Esophagus (tissue), 2 donors: ENCODE results near the gene ATP8A1. TPM values are rescaled to one million over a fixed set of nuclear protein-coding genes. Genes with fewer than 3 reads are reported as not detected.

Experiments
- H3K27ac ChIP-seq, 2 donors: one replicate each; pipeline ENCODE4 v1.5.1; 2013; ENCODE audit warnings: low read depth in 2 of 2, mild to moderate bottlenecking in 2 of 2, inconsistent platforms in 1 of 2, low read length in 1 of 2, moderate library complexity in 1 of 2
- H3K27me3 ChIP-seq, 2 donors: one replicate each; pipeline ENCODE4 v1.6.1; 2013; ENCODE audit warnings: low read length in 2 of 2, control low read depth in 1 of 2, mild to moderate bottlenecking in 1 of 2; ENCODE audit not compliant: insufficient read depth in 2 of 2, control insufficient read depth in 1 of 2
- H3K36me3 ChIP-seq, 2 donors: one replicate each; pipeline ENCODE4 v1.6.1; 2013; ENCODE audit warnings: low read length in 1 of 2; ENCODE audit not compliant: control insufficient read depth in 2 of 2, insufficient read depth in 2 of 2
- H3K4me1 ChIP-seq, 2 donors: one replicate each; pipeline ENCODE4 v1.6.1; 2013; ENCODE audit warnings: low read length in 1 of 2; ENCODE audit not compliant: control insufficient read depth in 2 of 2, insufficient read depth in 2 of 2
- H3K4me3 ChIP-seq, 2 donors: one replicate each; pipeline ENCODE4 v1.5.1; 2013; ENCODE audit warnings: low read length in 2 of 2, mild to moderate bottlenecking in 2 of 2, low read depth in 1 of 2, moderate library complexity in 1 of 2
- H3K9me3 ChIP-seq, 2 donors: one replicate each; pipeline ENCODE4 v1.6.1; 2013; ENCODE audit warnings: mild to moderate bottlenecking in 2 of 2, low read depth in 1 of 2, low read length in 1 of 2, moderate library complexity in 1 of 2; ENCODE audit not compliant: control insufficient read depth in 2 of 2, insufficient read depth in 1 of 2
- WGBS, 2 donors: extraction: QIAGEN DNeasy Blood & Tissue Kit; methylation state at CpG; one replicate each; pipeline ENCODE4 v1.1.7; 2013; 5-methylcytosine and 5-hydroxymethylcytosine counted together
- polyA plus RNA-seq, 2 donors: library from polyadenylated mRNA; stranded (reverse); fragments of 200-250 nt; gene quantifications; one replicate each; pipeline ENCODE4 v1.2.3, GENCODE V29; 2013
- donor health status: healthy with polysubstance abuse.
- donor health status: Bipolar disorder and iron deficiency.

Gene ATP8A1
- polyA plus RNA-seq, 2 donors, result 1.2 to 2.5 TPM

GRCh38 chr4:42510225-42510624 lies 146.7 kb downstream of the ATP8A1 start:
- H3K27me3 ChIP-seq, result no peaks in the 10 kb centered on the region
- H3K9me3 ChIP-seq, result no peaks in the 10 kb centered on the region
- no peak overlapping the region for H3K4me3 ChIP-seq
- no peak overlapping the region for H3K27ac ChIP-seq
- H3K4me1 ChIP-seq, result no peaks in the 10 kb centered on the region
- no peaks in the 10 kb centered on the region for H3K36me3 ChIP-seq

DNA sequence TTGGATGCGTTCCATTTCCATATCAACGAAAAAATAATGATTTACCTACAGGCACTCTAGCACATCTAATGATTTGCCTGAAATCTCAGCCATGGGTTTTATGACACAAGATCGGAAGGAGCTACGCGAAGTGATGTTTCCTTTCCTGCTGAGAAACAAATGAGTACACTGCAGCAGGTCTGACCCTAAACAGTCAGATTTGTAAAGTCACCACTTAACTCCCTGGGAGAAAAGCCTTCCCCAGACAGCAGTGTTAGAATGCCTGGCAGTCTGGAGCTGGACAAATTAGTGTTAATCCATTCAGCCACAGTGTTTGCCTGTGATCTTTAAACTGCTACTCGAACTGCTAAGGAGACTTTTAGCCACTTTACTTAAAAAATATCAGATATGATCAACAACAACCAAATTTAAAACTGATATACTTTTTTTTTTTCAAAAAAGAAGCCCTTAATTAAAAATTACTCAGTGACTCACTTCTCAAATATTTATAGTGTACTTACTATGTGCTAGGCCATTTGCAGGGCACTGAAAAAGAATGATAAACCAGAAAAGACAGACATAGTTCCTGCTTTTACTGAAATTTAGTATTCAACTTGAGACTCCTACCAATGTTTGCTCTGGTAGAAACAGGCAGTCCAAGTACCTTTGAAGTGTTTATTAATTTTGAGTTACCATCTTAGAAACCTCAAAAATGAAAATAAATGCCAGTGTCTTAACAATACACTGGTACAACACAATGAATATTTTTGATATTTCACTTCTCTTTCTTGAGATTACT lies 155.1 kb downstream of the ATP8A1 start:
- Histone ChIP-seq H3K27me3 (no peaks in the 10 kb centered on the region), H3K27ac (no peak overlapping the region), H3K36me3 (peaks cover 0 to 2% of the 10 kb centered on the region in 2 donors), H3K4me1 (peaks cover 0 to 1% of the 10 kb centered on the region in 2 donors), H3K4me3 (no peak overlapping the region), H3K9me3 (no peaks in the 10 kb centered on the region)
- 76 to 80% methylated on average over 6 of the region's 6 CpGs for WGBS, 2 donors

DNA sequence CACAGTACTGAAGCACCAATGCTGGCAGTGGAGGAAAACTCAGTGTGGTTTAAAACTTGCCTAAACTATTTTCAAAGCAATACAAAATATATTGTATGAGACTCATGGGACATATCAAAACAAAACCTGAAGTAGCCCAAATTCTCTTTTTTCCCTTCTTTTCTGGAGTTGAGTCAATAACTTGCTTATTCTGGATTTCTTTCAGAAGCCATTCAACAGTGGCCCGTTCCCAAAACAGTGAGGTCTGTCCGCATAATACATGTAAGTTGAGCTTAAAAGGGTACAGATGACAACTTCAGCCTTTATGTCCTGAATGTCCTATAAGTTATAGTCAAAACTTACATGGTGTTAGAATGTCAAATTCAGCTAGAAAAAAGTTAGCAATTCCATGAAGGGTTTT lies 158.9 kb downstream of the ATP8A1 start:
- 77 to 86% methylated on average over 2 of the region's 2 CpGs for WGBS, 2 donors
- Histone ChIP-seq H3K4me1 (peaks cover 0 to 1% of the 10 kb centered on the region in 2 donors), H3K4me3 (no peak overlapping the region), H3K9me3 (no peaks in the 10 kb centered on the region), H3K36me3 (peaks cover 0 to 2% of the 10 kb centered on the region in 2 donors), H3K27ac (no peak overlapping the region), H3K27me3 (no peaks in the 10 kb centered on the region)

- peaks cover 0 to 1% of the 10 kb centered on the region in 2 donors for H3K36me3 ChIP-seq
- no peak overlapping the region for H3K27ac ChIP-seq
- H3K4me3 ChIP-seq, result no peak overlapping the region
- WGBS, 2 donors, result 74 to 77% methylated on average over 8 of the region's 8 CpGs
- H3K27me3 ChIP-seq, result no peaks in the 10 kb centered on the region
- peaks cover 0 to 1% of the 10 kb centered on the region in 2 donors for H3K4me1 ChIP-seq
- no peaks in the 10 kb centered on the region for H3K9me3 ChIP-seq
Observed at GRCh38 chr4:42497142-42497910, 159.6 kb downstream of the ATP8A1 start.

- Histone ChIP-seq H3K27me3 (no peaks in the 10 kb centered on the region), H3K36me3 (no peaks in the 10 kb centered on the region), H3K4me1 (peaks cover 0 to 1% of the 10 kb centered on the region in 2 donors), H3K27ac (no peak overlapping the region), H3K4me3 (no peak overlapping the region), H3K9me3 (no peaks in the 10 kb centered on the region)
- 72 to 86% methylated on average over 7 of the region's 7 CpGs for WGBS, 2 donors
Observed at GRCh38 chr4:42492962-42493361, 163.9 kb downstream of the ATP8A1 start.

- no peak overlapping the region for H3K4me3 ChIP-seq
- 91 to 93% methylated on average over 3 of the region's 3 CpGs for whole genome bisulfite sequencing, 2 donors
- no peaks in the 10 kb centered on the region for H3K36me3 ChIP-seq
- H3K27me3 ChIP-seq, result no peaks in the 10 kb centered on the region
- no peak overlapping the region for H3K27ac ChIP-seq
- H3K4me1 ChIP-seq, result no peaks in the 10 kb centered on the region
- H3K9me3 ChIP-seq, result no peaks in the 10 kb centered on the region
Observed at GRCh38 chr4:42490015-42490414, 166.9 kb downstream of the ATP8A1 start.

GRCh38 chr4:42489095-42489494 lies 167.8 kb downstream of the ATP8A1 start:
- H3K4me3 ChIP-seq, result no peak overlapping the region

DNA sequence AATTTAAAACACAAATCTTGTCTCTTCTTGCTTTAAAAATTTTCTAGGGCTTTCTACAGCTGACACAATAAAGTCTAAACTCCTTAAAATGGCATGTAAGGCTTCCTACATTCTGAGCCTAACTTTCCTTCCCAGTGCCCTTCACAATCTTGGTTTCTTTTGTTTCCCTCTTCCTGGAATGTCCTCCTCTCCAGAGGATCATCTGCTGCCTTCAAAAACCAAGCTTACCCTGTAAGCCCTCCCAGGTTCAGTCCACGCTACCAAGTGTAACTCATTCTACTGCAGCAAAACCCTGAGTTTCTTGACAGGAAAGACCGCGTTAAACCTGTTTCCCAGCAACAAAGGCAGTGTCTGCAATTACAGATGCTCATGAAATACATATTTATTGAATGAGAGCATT lies 168.4 kb downstream of the ATP8A1 start:
- no peak overlapping the region for H3K4me3 ChIP-seq
- no peak overlapping the region for H3K27ac ChIP-seq
- H3K27me3 ChIP-seq, result no peaks in the 10 kb centered on the region
- H3K4me1 ChIP-seq, result no peaks in the 10 kb centered on the region
- H3K9me3 ChIP-seq, result no peaks in the 10 kb centered on the region
- H3K36me3 ChIP-seq, result no peaks in the 10 kb centered on the region
- WGBS, 2 donors, result 82 to 94% methylated on average over 3 of the region's 3 CpGs

More at GRCh38 chr4:42489095-42489494, 167.8 kb downstream of the ATP8A1 start:
- Histone ChIP-seq H3K27ac (no peak overlapping the region), H3K27me3 (no peaks in the 10 kb centered on the region), H3K9me3 (no peaks in the 10 kb centered on the region), H3K4me1 (no peaks in the 10 kb centered on the region), H3K36me3 (no peaks in the 10 kb centered on the region)
- 72 to 80% methylated on average over 6 of the region's 6 CpGs for WGBS, 2 donors

GRCh38 chr4:42488114-42488513 lies 168.8 kb downstream of the ATP8A1 start:
- H3K27ac ChIP-seq, result no peak overlapping the region
- H3K27me3 ChIP-seq, result no peaks in the 10 kb centered on the region
- H3K9me3 ChIP-seq, result no peaks in the 10 kb centered on the region
- H3K36me3 ChIP-seq, result no peaks in the 10 kb centered on the region
- WGBS, 2 donors, result 91% methylated on average over 2 of the region's 2 CpGs
- no peaks in the 10 kb centered on the region for H3K4me1 ChIP-seq
- no peak overlapping the region for H3K4me3 ChIP-seq
